Skin of body (tissue), 2 donors: ENCODE data around the gene LPA. TPM values are rescaled to one million over a fixed set of nuclear protein-coding genes. Genes with fewer than 3 reads are reported as not detected.
A peak's percentile ranks its signal among the peaks of the same experiment; 100 is the strongest.

Experiments
- DNase-seq: peaks from one replicate; lab custom pipeline; 2025; lab: John Stamatoyannopoulos, UW
- total RNA-seq: library from RNA; depleted of rRNA; stranded (reverse); fragments of >200 nt; gene quantifications from one replicate; pipeline ENCODE4 v1.2.3, GENCODE V29; 2014

The LPA gene
- total RNA-seq, 1 donor from 2014 or later = not detected

GRCh38 chr6:160520043-160520904 lies 143.8 kb downstream of the LPA start:
- peak; percentile 60 for DNase-seq

DNA sequence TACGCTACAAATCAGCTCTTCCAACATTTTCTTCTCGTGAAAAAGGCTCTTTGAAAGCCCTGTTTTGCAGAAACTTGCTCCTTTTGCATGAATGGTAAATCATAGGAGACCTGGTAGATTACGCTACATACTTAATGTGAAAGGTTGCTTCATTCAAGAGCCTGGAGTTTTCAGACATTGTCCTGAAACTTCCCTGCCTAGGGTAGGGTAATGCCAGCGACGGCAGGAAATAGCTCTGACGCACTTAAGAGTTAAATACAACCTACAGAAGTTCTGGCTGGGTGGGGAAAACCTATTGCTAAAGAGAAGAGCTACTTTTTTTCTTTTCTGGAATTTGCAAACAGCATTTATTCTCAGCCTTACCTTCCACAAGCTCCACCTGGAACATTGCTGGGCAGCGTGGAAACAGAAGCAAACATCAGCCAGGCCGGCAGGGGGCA lies 144.5 kb downstream of the LPA start:
- DNase-seq = no peak

GRCh38 chr6:160519133-160519532 lies 144.9 kb downstream of the LPA start:
- no peak for DNase-seq

DNA sequence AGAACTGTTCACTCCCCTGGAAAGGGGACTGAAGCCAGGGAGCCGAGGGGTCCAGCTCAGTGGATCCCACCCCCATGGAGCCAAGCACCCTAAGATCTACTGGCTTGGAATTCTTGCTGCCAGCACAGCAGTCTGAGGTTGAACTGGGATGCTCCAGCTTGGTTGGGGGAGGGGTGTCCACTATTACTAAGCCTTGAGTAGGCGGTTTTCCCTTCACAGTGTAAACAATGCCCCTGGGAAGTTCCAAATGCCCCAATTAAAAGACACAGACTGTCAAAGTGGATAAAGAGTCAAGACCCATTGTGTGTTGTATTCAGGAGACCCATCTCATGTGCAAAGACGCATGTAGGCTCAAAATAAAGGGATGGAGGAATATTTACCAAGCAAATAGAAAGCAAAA lies 150.2 kb downstream of the LPA start:
- no peak for DNase-seq

DNA sequence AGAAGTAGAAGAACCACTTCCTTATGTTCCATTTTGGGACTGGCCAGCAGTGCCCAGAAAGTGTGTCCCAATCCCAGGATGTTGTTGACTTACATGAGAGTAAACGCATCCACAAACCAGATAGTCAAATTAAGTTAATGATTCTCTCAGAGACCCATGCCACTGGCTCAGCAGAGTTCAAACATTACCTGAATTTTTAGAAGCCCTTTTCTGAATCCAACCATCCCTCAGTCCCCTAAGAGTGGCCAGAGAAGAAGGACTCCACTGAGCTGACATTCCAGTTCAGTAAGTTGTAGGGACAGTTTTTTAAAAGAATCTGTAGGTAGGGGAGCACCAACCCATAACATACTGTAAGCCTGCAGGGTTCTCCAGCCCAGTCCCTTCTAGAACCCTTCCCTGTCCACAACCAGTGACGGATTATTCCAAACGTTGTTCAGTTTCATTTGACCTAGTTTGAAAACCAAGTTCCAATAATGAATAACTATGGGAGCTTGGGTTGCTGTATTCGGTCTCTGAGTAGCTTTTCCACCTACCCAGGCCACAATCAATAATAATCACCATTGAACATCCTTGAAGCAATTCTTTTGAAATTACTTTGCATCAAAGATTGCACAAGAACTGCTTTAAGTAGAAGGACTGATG lies 153.0 kb downstream of the LPA start:
- DNase-seq = no peak

GRCh38 chr6:160510199-160510598 lies 153.9 kb downstream of the LPA start:
- no peak for DNase-seq

DNA sequence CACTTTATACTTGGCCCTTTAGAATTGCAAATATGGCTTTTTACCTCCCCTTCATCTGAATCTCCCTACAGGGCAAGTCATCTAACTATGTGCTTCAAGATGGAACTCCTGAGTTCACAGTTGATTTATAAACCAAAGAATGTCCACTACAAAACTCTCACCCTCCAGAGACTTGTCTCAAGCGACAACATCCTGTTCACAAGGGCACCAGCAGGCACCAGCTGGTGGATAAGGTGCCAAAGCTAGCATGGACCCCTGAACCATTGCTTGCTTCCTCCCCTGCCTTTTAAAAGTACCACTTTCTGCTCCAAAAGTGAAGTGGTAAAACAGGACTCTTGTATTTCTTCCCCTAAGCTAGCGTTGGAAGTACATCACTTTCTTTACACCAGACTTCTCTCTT lies 154.5 kb downstream of the LPA start:
- DNase-seq = no peak

GRCh38 chr6:160508599-160508998 lies 155.5 kb downstream of the LPA start:
- no peak for DNase-seq

- no peak for DNase-seq
These were observed 156.7 kb downstream of the LPA start for GRCh38 chr6:160507420-160507819.

DNA sequence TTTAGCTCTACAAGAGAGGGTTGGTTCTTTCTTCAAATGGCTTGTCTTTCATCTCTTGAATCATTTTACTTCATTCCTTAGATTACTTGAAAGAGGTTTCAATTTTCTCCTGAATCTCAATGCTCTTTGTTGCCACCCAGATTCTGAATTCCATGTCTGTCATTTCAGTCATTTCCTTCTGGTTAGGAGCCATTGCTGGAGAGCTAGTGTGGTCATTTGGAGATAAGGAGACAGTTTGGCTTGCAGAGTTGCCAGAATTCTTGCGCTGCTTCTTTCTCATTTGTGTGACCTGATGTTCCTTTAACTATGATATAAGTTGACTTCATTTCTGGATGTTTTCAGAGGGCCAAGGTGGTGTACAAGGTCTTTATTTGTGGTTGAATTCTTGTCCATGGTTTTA lies 158.1 kb downstream of the LPA start:
- no peak for DNase-seq

GRCh38 chr6:160500639-160501038 lies 163.4 kb downstream of the LPA start:
- DNase-seq = no peak

DNA sequence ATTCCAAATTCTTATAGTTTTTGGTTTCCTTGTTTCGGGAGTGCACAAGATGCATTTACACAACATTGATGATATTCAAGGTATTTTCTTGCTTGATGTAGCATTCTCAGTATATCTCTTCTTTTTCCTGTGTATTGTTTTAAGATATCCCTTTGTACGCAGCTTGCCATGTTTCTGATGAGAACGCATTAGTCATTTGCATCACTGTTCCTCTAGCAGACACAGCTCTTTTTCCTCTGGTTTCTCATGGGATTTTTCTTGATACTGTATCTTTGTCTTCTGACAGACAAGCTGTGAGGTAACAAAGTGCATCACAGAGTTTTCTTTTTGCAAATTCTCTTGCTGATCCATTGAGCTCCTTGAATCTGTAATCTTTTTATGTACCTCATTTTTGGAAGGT lies 169.5 kb downstream of the LPA start:
- DNase-seq = no peak

GRCh38 chr6:160489091-160489490 lies 175.0 kb downstream of the LPA start:
- DNase-seq = no peak

GRCh38 chr6:160487116-160487515 lies 177.0 kb downstream of the LPA start:
- DNase-seq = no peak

Other genes starting within 250 kb of the LPA start
- gene PLG, start 38.0 kb upstream of the LPA start, total RNA-seq = not detected